GM23338 (cell line): ENCODE measurements around the gene WDR91. TPM values are rescaled to one million over a fixed set of nuclear protein-coding genes. Genes with fewer than 3 reads are reported as not detected.

ENCODE experiments used
- ATAC-seq: fragments of 200-7000 bp; cut with Tn5 transposase; 3 replicates; pipeline ENCODE4 v1.9.1; 2020
- DNase-seq: peaks from one replicate; pipeline ENCODE4 v3.0.0-alpha.2; 2015; ENCODE audit warnings: low spot score
- H2AFZ ChIP-seq: fragments of 200-600 bp; sonication (generic); 2 replicates; pipeline ENCODE4 v1.8.0; 2016; ENCODE audit warnings: antibody characterized with exemption, mild to moderate bottlenecking, moderate library complexity
- H3F3A ChIP-seq: fragments of 200-600 bp; sonication (generic); replicated peaks from 2 replicates; pipeline ENCODE4 v1.8.0; 2017; ENCODE audit warnings: antibody characterized with exemption, mixed run types, low read depth
- H3K27ac ChIP-seq: fragments of 200-600 bp; sonication (generic); 2 replicates; pipeline ENCODE4 v1.6.1; 2016; ENCODE audit warnings: low read depth
- H3K27me3 ChIP-seq: fragments of 200-600 bp; sonication (generic); 2 replicates; pipeline ENCODE4 v1.8.0; 2016; ENCODE audit warnings: mild to moderate bottlenecking, mixed run types, moderate library complexity; ENCODE audit not compliant: insufficient read depth
- H3K36me3 ChIP-seq: fragments of 200-600 bp; sonication (generic); 2 replicates; pipeline ENCODE4 v1.8.0; 2016; ENCODE audit warnings: mild to moderate bottlenecking; ENCODE audit not compliant: insufficient read depth
- H3K4me1 ChIP-seq: fragments of 200-600 bp; sonication (generic); 2 replicates; pipeline ENCODE4 v1.8.0; 2016; ENCODE audit warnings: mild to moderate bottlenecking, moderate library complexity; ENCODE audit not compliant: insufficient read depth
- H3K4me2 ChIP-seq: fragments of 200-600 bp; sonication (generic); 2 replicates; pipeline ENCODE4 v1.7.1; 2017; ENCODE audit warnings: mixed run types
- H3K4me3 ChIP-seq: fragments of 200-600 bp; sonication (generic); 2 replicates; pipeline ENCODE4 v1.6.1; 2016; ENCODE audit warnings: mixed run types
- H3K79me2 ChIP-seq: fragments of 200-600 bp; sonication (generic); replicated peaks from 2 replicates; pipeline ENCODE4 v1.8.0; 2017; ENCODE audit warnings: mild to moderate bottlenecking; ENCODE audit not compliant: insufficient read depth
- H3K9me2 ChIP-seq: fragments of 200-600 bp; sonication (generic); 2 replicates; pipeline ENCODE4 v1.8.0; 2017; ENCODE audit not compliant: insufficient read depth
- H4K20me1 ChIP-seq: fragments of 200-600 bp; sonication (generic); replicated peaks from 2 replicates; pipeline ENCODE4 v1.8.0; 2017; ENCODE audit warnings: mild to moderate bottlenecking; ENCODE audit not compliant: insufficient read depth
- H3K27ac Mint-ChIP-seq: 2 replicates; pipeline ENCODE4 v1.8.0; 2020; ENCODE audit warnings: inconsistent platforms, mild to moderate bottlenecking, moderate library complexity, mixed read lengths
- H3K27me3 Mint-ChIP-seq: 3 replicates; pipeline ENCODE4 v1.8.0; 2022; ENCODE audit warnings: low read depth, mild to moderate bottlenecking, moderate library complexity, mixed read lengths, inconsistent platforms; ENCODE audit not compliant: insufficient read depth, poor library complexity
- H3K36me3 Mint-ChIP-seq: 3 replicates; pipeline ENCODE4 v1.8.0; 2021; ENCODE audit warnings: low read depth, mild to moderate bottlenecking, inconsistent platforms, moderate library complexity, mixed read lengths
- H3K4me1 Mint-ChIP-seq: 3 replicates; pipeline ENCODE4 v1.8.0; 2020; ENCODE audit warnings: mild to moderate bottlenecking, inconsistent platforms, mixed read lengths
- H3K4me3 Mint-ChIP-seq: 3 replicates; pipeline ENCODE4 v1.8.0; 2021; ENCODE audit warnings: moderate library complexity, mild to moderate bottlenecking, inconsistent platforms, mixed read lengths
- H3K9me3 Mint-ChIP-seq: 3 replicates; pipeline ENCODE4 v1.8.0; 2020; ENCODE audit warnings: moderate library complexity, mild to moderate bottlenecking, inconsistent platforms, mixed read lengths
- CREB1 ChIP-seq: fragments of 250-450 bp; sonication (Bioruptor Pico); IDR thresholded peaks from 2 replicates; pipeline ENCODE4 v1.5.0; 2020; ENCODE audit warnings: low read depth, mild to moderate bottlenecking, moderate library complexity
- ETS1 ChIP-seq: IDR thresholded peaks from 2 replicates; pipeline ENCODE4 v1.6.1; 2016; ENCODE audit warnings: antibody characterized with exemption
- NANOG ChIP-seq: IDR thresholded peaks from 2 replicates; pipeline ENCODE4 v1.6.1; 2016; ENCODE audit warnings: antibody characterized with exemption, borderline replicate concordance
- ZNF331 ChIP-seq: fragments of 250-450 bp; sonication (Bioruptor Pico); IDR thresholded peaks from 2 replicates; pipeline ENCODE4 v1.5.0; 2020; ENCODE audit warnings: low read depth, mild to moderate bottlenecking, moderate library complexity
- ZNF462 ChIP-seq: fragments of 250-450 bp; sonication (Bioruptor Pico); IDR thresholded peaks from 2 replicates; pipeline ENCODE4 v1.5.0; 2020; ENCODE audit warnings: mild to moderate bottlenecking, moderate library complexity
- polyA plus RNA-seq: library from polyadenylated mRNA; unstranded; fragments of >200 nt; fragmentation: Nextera tagmentation; extraction: Ambion mirVana; gene quantifications from 2 replicates; pipeline ENCODE4 v1.2.1, GENCODE V29; 2016
- total RNA-seq: library from RNA; depleted of rRNA; stranded (reverse); fragments of >200 nt; shearing (Covaris generic); gene quantifications from 2 replicates; pipeline ENCODE4 v1.2.3, GENCODE V29; 2014

WDR91 gene
- total and polyA plus RNA-seq, 2 experiments from 2014 or later, result 5.8 to 32.6 TPM

GRCh38 chr7:135158874-135159273 is 52.5 kb downstream of the WDR91 start (continued):
- TF ChIP-seq ZNF462 (CRISPR knock-in tag), result no peak

GRCh38 chr7:135158141-135158655 is 53.1 kb downstream of the WDR91 start:
- no peaks in the 10 kb centered on the region for H3K27me3 ChIP-seq
- H3F3A ChIP-seq, result no peaks in the 10 kb centered on the region
- DNase-seq (no peak), ATAC-seq (no peak)
- Mint-ChIP-seq H3K36me3 (peaks cover 83% of the 10 kb centered on the region), H3K27ac (no peak overlapping the region), H3K9me3 (peaks cover 87% of the 10 kb centered on the region), H3K4me3 (no peak overlapping the region), H3K4me1 (peaks cover 20% of the 10 kb centered on the region), H3K27me3 (peaks cover 5% of the 10 kb centered on the region)
- peaks cover 4% of the 10 kb centered on the region for H3K9me2 ChIP-seq
- H3K27ac ChIP-seq, result no peak overlapping the region
- TF ChIP-seq ETS1, result no peak
- TF ChIP-seq CREB1 (CRISPR knock-in tag), result no peak
- no peak for TF ChIP-seq ZNF331 (CRISPR knock-in tag)
- no peak for TF ChIP-seq NANOG
- no peak overlapping the region for H3K4me2 ChIP-seq
- no peak overlapping the region for H3K4me3 ChIP-seq
- H3K4me1 ChIP-seq, result peaks cover 23% of the 10 kb centered on the region
- peaks cover 14% of the 10 kb centered on the region; the same call in 1 of the 2 replicates for H3K36me3 ChIP-seq
- no peaks in the 10 kb centered on the region for H3K79me2 ChIP-seq
- no peak overlapping the region for H2AFZ ChIP-seq
- no peaks in the 10 kb centered on the region for H4K20me1 ChIP-seq
